Mononuclear cell (primary cell): ENCODE measurements around the gene LRRC57. TPM values are rescaled to one million over a fixed set of nuclear protein-coding genes. Genes with fewer than 3 reads are reported as not detected.

Source experiments
- total RNA-seq: library from RNA; depleted of rRNA; stranded (reverse); fragments of >200 nt; gene quantifications from one replicate; pipeline ENCODE4 v1.2.3, GENCODE V29; 2012

LRRC57 gene
- total RNA-seq, 1 donor: 23.9 TPM

Other genes with a start within 250 kb of the LRRC57 start
- 4.1 TPM for gene CAPN3, start 189.3 kb downstream of the LRRC57 start, total RNA-seq
- 70.6 TPM for gene ZNF106, start 57.7 kb downstream of the LRRC57 start, total RNA-seq
- gene SNAP23, start 53.2 kb downstream of the LRRC57 start, total RNA-seq: 84.8 TPM
- gene HAUS2, start within 50 bp of the LRRC57 start, total RNA-seq: 31.8 TPM
- 4.0 TPM for gene STARD9, start 26.8 kb upstream of the LRRC57 start, total RNA-seq
- 7.6 TPM for gene CDAN1, start 188.3 kb upstream of the LRRC57 start, total RNA-seq